Measurements from ENCODE around the gene ZNF699. TPM values are rescaled to one million over a fixed set of nuclear protein-coding genes. Genes with fewer than 3 reads are reported as not detected.

ZNF699 gene
- total RNA-seq, 1 donor from 2014 or later = 3.0 TPM

DNA sequence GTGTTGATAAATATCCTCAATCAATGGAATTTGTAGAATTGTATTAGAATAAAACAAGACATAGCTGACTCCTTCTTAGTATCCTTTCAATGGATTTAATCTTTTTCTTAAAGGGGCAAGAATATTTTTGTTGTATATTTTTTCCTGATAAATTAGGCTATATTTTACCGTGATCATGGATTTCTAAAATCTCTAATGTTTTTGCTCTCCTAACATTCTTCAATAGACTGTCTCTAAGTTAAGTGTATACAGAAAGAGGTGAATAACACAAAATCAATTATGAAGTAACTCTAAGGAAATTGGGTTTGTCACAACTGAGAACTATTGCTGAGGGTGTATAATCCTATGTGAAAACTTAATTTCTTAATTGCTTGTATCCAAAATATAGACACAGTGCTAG is 59.0 kb downstream of the ZNF699 start, which contains the start of gene OR7E24:
Gene OR7E24, plus strand, starts transcription at position 301 of the 400 bp plus-strand sequence. CDS start 114 bp downstream, outside the sequence.
- H3K27me3 Mint-ChIP-seq (ENCODE audit: low read depth, unreplicated experiment) = no peaks in the 10 kb centered on the region
- H3K27ac Mint-ChIP-seq (ENCODE audit: unreplicated experiment) = no peak within 1 kb of the TSS
- H3K9me3 ChIP-seq (ENCODE audit: insufficient read depth, low read depth, low read length) = peaks cover 5% of the 10 kb centered on the region

More for the DNA sequence above, 59.0 kb downstream of the ZNF699 start, which contains the start of gene OR7E24:
- H3K4me1 Mint-ChIP-seq (ENCODE audit: low read depth, unreplicated experiment) = no peaks in the 10 kb centered on the region
- Histone ChIP-seq H3K4me1 (ENCODE audit: insufficient read depth, low read length) (no peaks in the 10 kb centered on the region), H3K9ac (ENCODE audit: low read length) (no peak within 1 kb of the TSS), H3K4me3 (ENCODE audit: insufficient read depth, low read depth, low read length) (no peak within 1 kb of the TSS), H3K79me2 (ENCODE audit: insufficient read depth, low read length) (no peaks in the 10 kb centered on the region), H2AFZ (ENCODE audit: low read depth, low read length) (no peak within 1 kb of the TSS), H4K20me1 (ENCODE audit: insufficient read depth, low read length) (no peaks in the 10 kb centered on the region), H3K27me3 (ENCODE audit: insufficient read depth, low read length) (no peaks in the 10 kb centered on the region), H3K4me2 (ENCODE audit: low read length) (no peak within 1 kb of the TSS), H3K27ac (ENCODE audit: low read depth, low read length) (no peak within 1 kb of the TSS), H3K36me3 (ENCODE audit: insufficient read depth, low read length) (no peaks in the 10 kb centered on the region)
- H3K9me3 Mint-ChIP-seq (ENCODE audit: unreplicated experiment) = peaks cover 19% of the 10 kb centered on the region
- FAIRE-seq = no peak
- no peak within 1 kb of the TSS for H3K4me3 Mint-ChIP-seq (ENCODE audit: unreplicated experiment)
- H3K36me3 Mint-ChIP-seq (ENCODE audit: low read depth, unreplicated experiment) = no peaks in the 10 kb centered on the region
- DNase-seq (ENCODE audit: low read depth) = no peak
- TF ChIP-seq EZH2 (IDR thresholded peaks at IDR 0.05; ENCODE audit: insufficient read depth, low read length) (no peak), CTCF (IDR thresholded peaks at IDR 0.05; ENCODE audit: insufficient read depth, low read depth, low read length) (no peak)

Other genes with a start within 250 kb of the ZNF699 start
- gene OR1M1, start 222.8 kb downstream of the ZNF699 start, total RNA-seq = not detected in 2 replicates
- gene OR7G2, start 202.4 kb downstream of the ZNF699 start, total RNA-seq = not detected in 2 replicates
- not detected in 2 replicates for gene OR7G1, start 194.1 kb downstream of the ZNF699 start, total RNA-seq
- not detected in 2 replicates for gene OR7G3, start 182.9 kb downstream of the ZNF699 start, total RNA-seq
- 32.8 and 32.9 TPM in 2 replicates for gene ZNF317, start 169.4 kb downstream of the ZNF699 start, total RNA-seq
- gene OR7D2, start 130.9 kb downstream of the ZNF699 start, total RNA-seq = not detected in 2 replicates
- not detected in 2 replicates for gene OR7D4, start 90.2 kb downstream of the ZNF699 start, total RNA-seq
- gene OR7E24, start 58.9 kb downstream of the ZNF699 start, total RNA-seq = not detected in 2 replicates
- gene ZNF559, start 14.3 kb upstream of the ZNF699 start, total RNA-seq = 4.7 and 5.5 TPM in 2 replicates
- 1.2 and 1.7 TPM in 2 replicates for gene ZNF177, start 53.2 kb upstream of the ZNF699 start, total RNA-seq
- gene ZNF266, start 125.7 kb upstream of the ZNF699 start, total RNA-seq = 14.7 and 15.5 TPM in 2 replicates
- not detected in 2 replicates for gene ZNF560, start 188.8 kb upstream of the ZNF699 start, total RNA-seq
- gene ZNF426, start 228.8 kb upstream of the ZNF699 start, total RNA-seq = 31.8 and 34.8 TPM in 2 replicates

Data from astrocyte (in vitro differentiated cells and primary cell).